ENCODE measurements around the gene SYT15.

GRCh38 chr10:46549171-46550075 lies 29.5 kb upstream of the SYT15 start:
- TF ChIP-seq CTCF (conservative IDR thresholded peaks at IDR 0.05) (no peak), ZFX (IDR thresholded peaks at IDR 0.05) (no peak)
